Stimulated activated CD4-positive, alpha-beta T cell treated with anti-CD3 and anti-CD28 coated beads, Interleukin-2, amount 100 ng/mL, for 24 hours (primary cell): ENCODE data around the gene TMEM158.

ENCODE experiments used
- DNase-seq, 2 donors: peaks; one replicate each; pipeline ENCODE4 v3.0.0-alpha.2; 2020

Gene TMEM158

GRCh38 chr3:45226206-45226915 lies at the start of gene TMEM158:
Gene TMEM158 (minus strand): TSS chr3:45226287. CDS start chr3:45226027, 260 bp downstream.
- DNase-seq: peak; percentile 77 to 88

GRCh38 chr3:45275006-45275704 lies 49.1 kb upstream of the TMEM158 start:
- DNase-seq: no peak

- DNase-seq: no peak
Observed at GRCh38 chr3:45273681-45274515, 47.8 kb upstream of the TMEM158 start.

GRCh38 chr3:45272828-45273470 lies 46.9 kb upstream of the TMEM158 start:
- no peak for DNase-seq

GRCh38 chr3:45272032-45272810 lies 46.1 kb upstream of the TMEM158 start:
- no peak for DNase-seq

- no peak for DNase-seq
Observed at GRCh38 chr3:45269952-45270351, 43.9 kb upstream of the TMEM158 start.

GRCh38 chr3:45267097-45267496 lies 41.0 kb upstream of the TMEM158 start:
- DNase-seq: no peak

- no peak for DNase-seq
Observed at GRCh38 chr3:45261333-45262110, 35.4 kb upstream of the TMEM158 start.

- DNase-seq: no peak
Observed at GRCh38 chr3:45259133-45259532, 33.0 kb upstream of the TMEM158 start.

- no peak for DNase-seq
Observed at GRCh38 chr3:45258317-45258716, 32.2 kb upstream of the TMEM158 start.

- no peak for DNase-seq
Observed at GRCh38 chr3:45253316-45253715, 27.2 kb upstream of the TMEM158 start.

- DNase-seq: no peak
Observed at GRCh38 chr3:45252826-45253225, 26.7 kb upstream of the TMEM158 start.

- DNase-seq: no peak
Observed at GRCh38 chr3:45249391-45249790, 23.3 kb upstream of the TMEM158 start.

GRCh38 chr3:45246241-45246640 lies 20.2 kb upstream of the TMEM158 start:
- no peak for DNase-seq

GRCh38 chr3:45244356-45244755 lies 18.3 kb upstream of the TMEM158 start:
- no peak for DNase-seq

- no peak for DNase-seq
Observed at GRCh38 chr3:45241206-45241605, 15.1 kb upstream of the TMEM158 start.

GRCh38 chr3:45240292-45240691 lies 14.2 kb upstream of the TMEM158 start:
- no peak for DNase-seq

GRCh38 chr3:45239254-45239653 lies 13.2 kb upstream of the TMEM158 start:
- no peak for DNase-seq

- DNase-seq: no peak
Observed at GRCh38 chr3:45236964-45237363, 10.9 kb upstream of the TMEM158 start.

GRCh38 chr3:45235409-45235808 lies 9.3 kb upstream of the TMEM158 start:
- no peak for DNase-seq

GRCh38 chr3:45234250-45234649 lies 8.2 kb upstream of the TMEM158 start:
- DNase-seq: no peak
